C4-2B (cell line): ENCODE data around the gene BAG3.

Experiments
- H3K27ac ChIP-seq: fragments of 450-650 bp; 2 replicates; pipeline ENCODE4 v1.5.1; 2017
- CTCF ChIP-seq: fragments of 450-650 bp; conservative IDR thresholded peaks from 2 replicates; pipeline ENCODE4 v1.5.1; 2017; ENCODE audit warnings: mild to moderate bottlenecking
- ZFX ChIP-seq: fragments of 450-650 bp; IDR thresholded peaks from 2 replicates; pipeline ENCODE4 v1.6.1; 2017

Gene BAG3

GRCh38 chr10:119652361-119652730 lies 1.2 kb downstream of the BAG3 start:
- peak overlapping the region; percentile 96 for H3K27ac ChIP-seq
- peak; percentile 54 for TF ChIP-seq CTCF
- no peak for TF ChIP-seq ZFX

DNA sequence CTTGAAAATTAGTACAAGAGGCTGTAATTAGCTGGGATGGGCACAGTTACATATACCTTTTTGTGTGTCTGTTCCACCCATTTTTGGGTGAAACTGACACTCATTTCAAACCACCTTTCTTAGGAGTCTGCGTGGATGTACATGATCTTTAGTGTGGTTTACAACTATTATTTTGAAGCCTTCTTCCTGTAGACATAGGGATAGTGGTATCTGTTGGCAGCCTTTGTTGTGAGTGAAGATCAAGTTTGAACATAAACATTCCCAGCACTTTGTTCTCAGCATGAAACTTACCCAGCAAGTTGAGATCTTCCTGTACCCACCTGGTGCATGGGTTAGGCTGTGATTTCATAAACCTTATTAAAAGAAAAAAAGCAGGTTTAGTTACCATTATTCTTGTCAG lies 2.0 kb downstream of the BAG3 start:
- no peak overlapping the region for H3K27ac ChIP-seq
- no peak for TF ChIP-seq CTCF
- no peak for TF ChIP-seq ZFX

- TF ChIP-seq CTCF (no peak), ZFX (no peak)
- peak overlapping the region; percentile 82; the same call in 1 of the 2 replicates for H3K27ac ChIP-seq
Observed at GRCh38 chr10:119653916-119654315, 2.7 kb downstream of the BAG3 start.

GRCh38 chr10:119654540-119654939 lies 3.4 kb downstream of the BAG3 start:
- TF ChIP-seq ZFX = peak; percentile 21; the same call in 1 of the 2 replicates
- TF ChIP-seq CTCF = no peak
- H3K27ac ChIP-seq = peak overlapping the region; percentile 82

- TF ChIP-seq ZFX = no peak
- TF ChIP-seq CTCF = no peak
- H3K27ac ChIP-seq = peak overlapping the region; percentile 82
Observed at GRCh38 chr10:119655566-119656001, 4.4 kb downstream of the BAG3 start.

DNA sequence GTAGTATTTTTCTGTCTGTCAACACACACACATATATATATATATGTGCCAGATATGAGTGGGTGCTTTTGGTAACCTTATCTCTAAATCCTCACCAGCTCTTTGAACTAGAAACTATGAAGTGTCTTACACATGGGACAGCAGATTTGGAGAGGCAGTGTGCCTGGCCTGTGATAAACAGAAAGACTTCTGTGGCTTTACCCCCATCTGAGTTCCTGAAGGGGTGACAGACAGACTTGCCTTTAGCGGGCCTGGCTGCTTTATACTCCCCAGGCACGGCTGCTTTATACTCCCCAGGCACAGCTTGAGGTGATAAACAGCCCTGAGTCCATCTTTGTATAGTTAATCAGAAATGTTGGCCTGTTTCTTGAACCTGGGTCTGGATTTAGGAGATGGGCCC lies 5.6 kb downstream of the BAG3 start:
- H3K27ac ChIP-seq = peak overlapping the region; percentile 82
- TF ChIP-seq ZFX (no peak), CTCF (no peak)

DNA sequence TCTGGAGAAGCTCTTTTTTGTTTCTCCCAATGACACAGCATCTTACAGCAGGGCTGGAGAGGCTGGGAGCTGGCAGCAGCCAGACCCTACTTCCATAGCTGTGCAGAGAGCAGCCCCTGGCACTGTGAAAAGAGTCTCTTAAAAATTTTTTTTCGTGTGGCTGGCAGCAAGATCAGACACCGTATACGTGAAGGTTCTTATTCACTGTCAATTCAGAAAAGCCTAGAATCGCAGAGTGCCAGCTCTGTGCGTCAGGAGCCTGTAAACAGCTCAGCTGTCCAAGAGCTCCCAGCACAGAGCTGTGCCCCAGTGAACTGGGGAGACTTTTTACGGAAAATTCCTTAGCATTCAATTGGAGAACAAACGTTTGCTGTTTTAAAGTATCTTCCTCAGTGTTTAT lies 6.5 kb downstream of the BAG3 start:
- TF ChIP-seq CTCF (no peak), ZFX (no peak)
- H3K27ac ChIP-seq = peak overlapping the region; percentile 82
